Activated CD8-positive, alpha-beta memory T cell treated with anti-CD3 and anti-CD28 coated beads, Interleukin-2, amount 50 U/mL, for 48 hours (primary cell): Measurements from ENCODE around the gene TXNIP.
A peak's percentile ranks its signal among the peaks of the same experiment; 100 is the strongest.

Source experiments
- DNase-seq: peaks from one replicate; pipeline ENCODE4 v3.0.0-alpha.2; 2020

Gene TXNIP

DNA sequence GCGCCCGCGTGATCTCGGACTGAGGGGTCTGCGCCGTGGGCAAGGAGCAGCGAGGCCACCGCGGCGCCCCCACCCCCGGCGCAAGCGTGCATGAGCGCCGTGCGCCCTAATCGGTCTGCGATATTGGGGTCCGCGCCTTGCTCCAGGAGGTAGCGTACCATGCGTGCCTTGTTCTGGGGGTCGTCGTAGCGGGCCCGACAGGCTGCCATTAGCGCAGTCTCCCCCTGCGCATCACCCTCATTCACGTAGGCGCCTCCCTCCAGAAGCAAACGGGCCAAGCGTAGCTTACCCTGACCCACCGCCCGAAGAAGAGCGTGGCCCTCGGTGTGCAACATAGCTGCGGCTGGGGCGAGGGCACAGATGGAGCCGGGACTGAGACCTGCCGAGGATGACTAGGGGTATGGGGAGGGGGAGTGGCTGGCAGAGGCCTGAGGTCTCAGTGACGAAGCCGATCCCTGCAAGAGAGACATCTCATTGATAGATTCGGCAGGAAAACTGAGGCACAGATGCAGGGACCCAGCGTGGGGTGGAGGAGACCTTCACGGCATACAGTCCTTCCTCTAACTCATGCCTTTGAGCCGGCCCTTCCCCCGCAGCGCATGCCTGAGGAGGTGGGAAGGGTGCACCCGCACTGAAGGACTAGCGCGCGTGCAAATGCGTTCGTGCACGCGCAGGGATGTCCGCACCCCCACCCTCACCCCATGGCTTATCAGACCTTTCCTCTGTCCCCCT, 34.8 kb downstream of the TXNIP start:
- peak; percentile 82 for DNase-seq

DNA sequence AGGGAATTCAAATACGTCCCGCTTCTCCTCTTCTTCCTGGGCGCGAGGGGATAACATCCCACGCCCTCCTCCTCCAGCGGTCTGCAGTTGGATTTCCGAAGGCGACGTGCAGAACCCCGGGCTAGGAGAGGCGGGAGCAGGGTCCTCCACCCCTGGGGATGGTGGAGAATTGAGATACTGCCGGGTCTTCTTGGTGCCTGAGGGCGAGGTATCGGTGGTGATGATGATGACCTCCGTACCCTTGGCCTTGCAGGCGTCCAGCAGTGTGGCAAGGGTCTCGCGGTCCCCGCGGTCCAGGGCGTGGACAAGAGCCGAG, 35.3 kb downstream of the TXNIP start:
- no peak for DNase-seq

DNA sequence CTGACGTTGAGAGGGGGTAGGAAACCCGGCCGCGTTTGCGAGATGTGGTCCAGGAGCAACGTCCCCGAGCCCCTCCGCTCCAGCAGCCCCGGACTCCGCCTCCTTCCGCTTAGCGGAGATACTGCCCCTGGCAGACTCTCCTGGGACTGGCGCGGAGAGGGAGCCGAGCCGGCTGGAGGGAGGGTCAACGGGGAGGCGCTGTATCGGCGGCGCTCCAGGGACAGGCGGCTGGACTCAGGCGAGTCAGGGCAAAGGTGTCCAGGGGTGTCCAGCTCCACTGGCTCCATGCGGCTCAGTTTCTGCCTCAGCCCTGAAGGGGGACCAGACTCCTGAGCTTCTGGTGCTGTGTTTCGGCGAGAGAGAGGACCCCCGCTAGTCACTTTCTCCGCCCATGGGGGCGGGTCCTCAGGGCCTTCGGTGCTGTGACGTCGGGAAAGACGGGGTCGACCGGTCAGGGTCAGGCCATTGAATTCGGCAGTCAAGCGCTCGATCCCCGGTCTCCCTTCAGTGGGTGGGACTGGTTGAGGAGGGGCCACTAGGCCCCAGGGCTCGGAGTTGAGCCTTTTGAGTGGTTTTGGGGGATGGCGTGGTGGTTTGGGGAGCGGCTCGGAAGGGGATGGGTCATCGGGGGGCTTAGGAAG, 35.8 kb downstream of the TXNIP start:
- peak; percentile 77 for DNase-seq

DNA sequence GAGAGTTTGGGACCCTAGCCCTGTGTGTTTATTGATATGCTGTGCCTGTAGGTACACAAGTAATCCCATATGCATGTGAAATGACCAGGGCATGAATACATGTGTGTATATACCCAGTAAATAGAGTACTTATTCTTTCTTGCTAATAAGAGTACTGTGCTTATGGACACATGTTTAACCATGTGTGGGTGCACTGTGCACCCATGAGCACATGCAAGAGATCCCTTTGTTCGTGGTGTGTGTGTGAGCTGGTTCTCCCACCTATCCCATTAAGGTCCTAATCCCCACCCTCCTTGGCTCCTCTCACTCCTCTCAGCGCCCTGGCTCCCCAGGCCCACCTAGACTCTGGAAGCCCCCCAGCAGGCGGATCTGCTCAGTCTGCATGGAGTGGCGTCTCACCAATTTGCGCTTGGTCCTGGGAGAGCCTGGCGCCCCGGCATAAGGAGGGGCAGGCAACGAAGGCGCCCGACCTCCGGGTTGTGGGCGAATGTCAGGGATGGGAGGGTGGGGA, 36.4 kb downstream of the TXNIP start:
- DNase-seq, result no peak

GRCh38 chr1:145959333-145959732, 37.0 kb downstream of the TXNIP start:
- no peak for DNase-seq

DNA sequence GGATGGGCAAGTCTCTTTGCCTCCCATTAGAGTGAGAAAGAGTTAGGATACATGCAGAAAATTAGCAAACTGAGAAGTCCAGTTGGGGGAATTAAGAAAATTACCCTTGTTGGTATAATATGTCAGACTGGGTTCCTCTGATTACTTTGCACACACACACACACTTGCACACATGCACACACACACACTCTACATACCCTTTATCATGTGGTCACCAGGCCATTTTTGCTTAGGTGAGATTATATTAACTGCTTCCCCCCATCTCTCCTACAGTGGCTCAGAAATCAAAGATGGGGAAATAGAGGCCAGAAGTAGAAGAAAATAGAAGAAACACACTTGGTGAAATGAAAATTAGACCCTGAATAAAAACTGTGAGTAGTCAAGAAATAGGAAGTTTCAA, 37.6 kb downstream of the TXNIP start:
- DNase-seq, result no peak

- peak; percentile 93 for DNase-seq
Observed at GRCh38 chr1:145957443-145958319, 38.7 kb downstream of the TXNIP start, which contains the start of gene LIX1L. Gene LIX1L (minus strand): TSS chr1:145958017. CDS start chr1:145957927, 90 bp downstream.

DNA sequence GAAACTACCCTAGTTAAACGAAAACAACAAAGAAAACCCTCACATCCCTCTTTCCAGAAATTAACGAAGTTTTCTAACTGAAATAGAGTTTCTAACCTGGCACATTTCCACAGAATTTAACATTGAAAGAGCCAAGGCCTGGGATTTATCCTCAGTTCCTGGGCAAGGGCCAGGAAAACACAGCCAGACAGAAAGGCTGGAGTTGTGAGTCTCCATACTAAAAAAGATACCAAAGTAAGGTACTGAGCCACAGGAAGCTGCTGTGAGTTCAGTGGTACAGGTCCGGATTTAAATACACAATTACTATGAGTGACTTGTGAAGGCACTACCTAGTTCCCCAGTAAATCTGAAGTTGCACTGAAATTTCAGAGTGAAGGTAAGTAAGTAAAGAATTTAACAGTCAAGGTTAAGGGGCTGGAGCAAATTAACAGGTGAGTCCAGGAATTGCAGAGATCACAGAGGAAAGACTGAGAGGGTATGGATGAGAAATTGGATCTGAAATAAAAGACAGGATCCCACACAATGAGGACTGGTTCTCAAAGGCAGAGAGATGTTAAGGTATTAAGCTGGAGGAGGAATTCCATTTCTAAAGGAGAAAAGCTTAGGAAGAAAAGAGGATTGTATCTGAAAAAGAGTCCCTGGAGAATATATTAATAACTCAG, 39.5 kb downstream of the TXNIP start:
- no peak for DNase-seq

- no peak for DNase-seq
Observed at GRCh38 chr1:145956361-145956760, 40.0 kb downstream of the TXNIP start.

DNA sequence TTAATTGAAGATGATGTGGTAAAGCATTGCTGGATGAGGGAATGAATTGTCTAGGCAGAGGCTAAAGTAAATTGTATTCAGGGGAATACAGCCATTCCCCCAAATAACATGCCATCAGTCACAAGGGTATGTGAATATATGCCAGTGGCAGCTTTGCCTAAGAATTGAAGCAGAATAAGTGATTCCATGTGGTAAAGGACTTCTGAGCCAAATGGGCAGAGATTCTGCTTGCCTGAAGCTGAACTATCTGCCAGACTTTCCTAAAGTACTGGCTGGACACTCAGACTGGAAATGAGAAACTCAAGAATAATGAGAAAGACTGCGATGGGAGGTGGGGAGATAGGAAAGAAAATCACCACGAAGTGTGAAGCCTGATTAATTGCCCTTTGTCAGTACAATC, 40.9 kb downstream of the TXNIP start:
- DNase-seq, result no peak

- no peak for DNase-seq
Observed at GRCh38 chr1:145953861-145954260, 42.5 kb downstream of the TXNIP start.

GRCh38 chr1:145952903-145953302, 43.5 kb downstream of the TXNIP start:
- DNase-seq, result no peak

DNA sequence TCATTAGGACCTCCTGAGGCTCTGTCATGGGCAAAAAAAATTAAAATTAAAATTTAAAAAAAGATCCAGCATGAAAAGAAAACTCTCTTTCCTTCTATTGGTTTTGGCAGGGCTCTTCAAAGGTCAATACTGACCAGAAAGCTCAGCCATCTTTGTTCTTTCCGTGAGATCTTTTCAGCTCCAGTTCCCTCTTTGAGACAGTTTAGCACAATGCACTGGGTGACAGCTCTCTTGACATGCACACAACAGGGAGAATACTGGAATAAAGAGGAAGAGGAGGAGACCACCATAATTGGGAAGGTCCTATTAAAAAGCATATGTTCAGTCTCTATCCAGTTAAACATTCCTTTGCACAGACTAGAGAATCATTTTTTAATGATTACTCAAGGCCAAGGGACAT, 44.9 kb downstream of the TXNIP start:
- no peak for DNase-seq

DNA sequence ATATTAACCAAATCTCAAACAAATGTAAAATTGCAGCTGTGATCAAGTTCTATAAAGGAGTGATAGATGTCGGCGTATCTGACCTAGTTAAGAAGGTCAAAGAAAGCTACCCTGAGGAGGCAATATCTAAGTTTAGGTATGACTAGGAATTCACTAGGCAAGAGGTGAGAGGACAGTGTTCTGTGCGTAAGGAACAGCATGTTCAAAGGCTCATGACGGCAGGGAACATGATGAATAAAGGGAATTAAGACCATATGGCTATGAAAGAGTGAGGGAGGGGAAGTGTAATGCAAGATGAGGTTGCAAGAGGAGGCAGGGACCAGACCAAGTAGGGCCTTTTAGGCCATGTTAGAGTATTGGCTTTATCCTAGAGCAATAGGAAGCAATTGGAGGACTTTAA, 47.2 kb downstream of the TXNIP start:
- no peak for DNase-seq

DNA sequence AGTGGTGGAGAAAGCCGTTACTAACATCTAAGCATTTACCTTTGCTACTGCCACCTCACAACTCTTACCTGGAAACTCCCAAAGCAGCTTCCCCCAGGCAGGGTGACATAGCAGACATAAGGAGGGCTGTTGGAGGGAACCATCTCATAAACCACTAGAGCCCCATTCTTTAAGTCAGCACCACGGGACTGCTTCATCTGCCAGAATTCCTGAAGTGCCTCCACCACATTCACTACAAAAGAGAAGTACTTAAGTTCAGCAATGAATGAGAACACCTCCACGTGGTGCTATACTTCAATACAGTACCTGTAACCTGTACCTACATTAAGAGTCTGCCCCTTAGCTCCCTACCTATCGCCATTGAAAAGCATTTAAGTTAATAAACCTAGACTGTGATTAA, 48.8 kb downstream of the TXNIP start:
- no peak for DNase-seq

- no peak for DNase-seq
Observed at GRCh38 chr1:145946477-145946986, 49.8 kb downstream of the TXNIP start.

- DNase-seq, result no peak
Observed at GRCh38 chr1:145944532-145944931, 51.8 kb downstream of the TXNIP start.

DNA sequence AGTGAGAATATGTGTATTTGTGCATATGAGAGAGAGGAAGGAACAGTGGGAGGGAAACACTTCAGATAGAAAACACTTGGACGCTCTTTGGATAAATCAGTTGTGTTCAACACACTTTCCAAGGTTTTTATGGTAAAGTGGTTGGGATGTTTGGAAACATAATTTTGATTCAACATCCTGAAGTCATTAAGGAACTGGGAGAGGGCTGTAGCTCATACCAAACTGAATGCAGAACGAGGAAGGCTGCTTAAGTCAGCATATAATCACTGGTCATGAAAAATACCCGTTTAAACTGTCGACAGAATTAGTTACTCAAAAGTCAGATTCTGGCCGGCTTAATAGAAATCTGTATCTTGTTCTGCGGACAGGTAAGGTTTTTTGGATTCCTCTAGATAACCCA, 53.5 kb downstream of the TXNIP start:
- DNase-seq, result no peak
